GM12864 (cell line): ENCODE data around the gene APOBEC3C.

ENCODE experiments used
- DNase-seq: peaks from one replicate; pipeline ENCODE4 v3.0.0-alpha.2; 2011; ENCODE audit warnings: low read depth
- H3K4me3 ChIP-seq: 2 replicates; pipeline ENCODE4 v1.5.1; 2011; ENCODE audit warnings: mild to moderate bottlenecking, low read depth, low read length, control low read depth
- CTCF ChIP-seq: IDR thresholded peaks from 2 replicates; pipeline ENCODE4 v1.5.1; 2011; ENCODE audit warnings: low read depth, mild to moderate bottlenecking, moderate library complexity, low read length, control low read depth, inconsistent platforms; ENCODE audit errors: missing control alignments

The APOBEC3C gene

GRCh38 chr22:38967451-38968450 lies 46.3 kb upstream of the APOBEC3C start:
- TF ChIP-seq CTCF: no peak

GRCh38 chr22:38968801-38969200 lies 45.3 kb upstream of the APOBEC3C start:
- no peak for DNase-seq
- H3K4me3 ChIP-seq: no peak overlapping the region
- no peak for TF ChIP-seq CTCF

More at GRCh38 chr22:38967451-38968450, 46.3 kb upstream of the APOBEC3C start:
- DNase-seq: no peak
- H3K4me3 ChIP-seq: no peak overlapping the region

GRCh38 chr22:38970551-38970950 lies 43.5 kb upstream of the APOBEC3C start:
- no peak overlapping the region for H3K4me3 ChIP-seq
- no peak for DNase-seq
- TF ChIP-seq CTCF: no peak

- no peak overlapping the region for H3K4me3 ChIP-seq
- no peak for DNase-seq
- TF ChIP-seq CTCF: no peak
These were observed 42.9 kb upstream of the APOBEC3C start for GRCh38 chr22:38971202-38971601.

GRCh38 chr22:38971791-38972190 lies 42.3 kb upstream of the APOBEC3C start:
- DNase-seq: no peak
- H3K4me3 ChIP-seq: no peak overlapping the region
- TF ChIP-seq CTCF: no peak

- DNase-seq: no peak
- no peak for TF ChIP-seq CTCF
- no peak overlapping the region for H3K4me3 ChIP-seq
These were observed 41.5 kb upstream of the APOBEC3C start for GRCh38 chr22:38972558-38972957.
